Measurements from ENCODE around the gene ALDH4A1. TPM values are rescaled to one million over a fixed set of nuclear protein-coding genes. Genes with fewer than 3 reads are reported as not detected.
A peak's percentile ranks its signal among the peaks of the same experiment; 100 is the strongest.

Gene ALDH4A1
- total and polyA plus RNA-seq, 2 of the 4 experiments (the other 2 are of a cell fraction), result 8.6 to 21.1 TPM

GRCh38 chr1:18922319-18922726 lies 20.0 kb upstream of the ALDH4A1 start:
- H3K27ac ChIP-seq (ENCODE audit: insufficient read depth, low read length), result peak overlapping the region; percentile 75
- peak overlapping the region; percentile 35 for H3K9ac ChIP-seq (ENCODE audit: low read depth, low read length)
- peak overlapping the region; percentile 93 for H3K4ac ChIP-seq (ENCODE audit: low read depth, low read length)
- H3K4me1 ChIP-seq (ENCODE audit: control insufficient read depth, insufficient read depth, low read length), result peaks cover 38% of the 10 kb centered on the region
- peak overlapping the region; percentile 75 for H2BK5ac ChIP-seq (ENCODE audit: low read depth, low read length, poor library complexity, severe bottlenecking)
- TF ChIP-seq CEBPB (IDR thresholded peaks at IDR 0.05; ENCODE audit: low read depth, low read length) (peak; percentile 71), MXI1 (IDR thresholded peaks at IDR 0.05; ENCODE audit: borderline replicate concordance, low read depth, low read length) (no peak), MAZ (IDR thresholded peaks at IDR 0.05; ENCODE audit: borderline replicate concordance, low read depth, low read length) (peak; percentile 84), RAD21 (IDR thresholded peaks at IDR 0.05; ENCODE audit: low read length) (peak; percentile 29; the same call in 1 of the 2 replicates), RFX5 (IDR thresholded peaks at IDR 0.05; ENCODE audit: low read depth, low read length) (no peak)
- ChIA-PET CTCF (interaction anchor here (0.8 to 2.1 kb wide), 5 partner anchors 10 to 166 kb away, joined by 3 to 9 read pairs (median 4); no protein-coding TSS in a partner anchor), POLR2A (ENCODE audit: unreplicated experiment) (interaction anchor here (0.6 kb wide), 1 partner anchor 93 kb away, joined by 8 read pairs; no protein-coding TSS in a partner anchor)
- H4K5ac ChIP-seq (ENCODE audit: low read depth, low read length), result peak overlapping the region; percentile 26; the same call in 1 of the 2 replicates
- dilution Hi-C loops (cut with HindIII; ENCODE audit: low sequenced_read_pairs, unreplicated experiment), result no loop called here
- BruUV-seq (replicated peaks), result no TSS peak
- H4K91ac ChIP-seq (ENCODE audit: insufficient read depth, low read depth, low read length), result peak overlapping the region; percentile 69
- H3K9me1 ChIP-seq (ENCODE audit: insufficient read depth, low read length), result peaks cover 17% of the 10 kb centered on the region
- H3K56ac ChIP-seq (ENCODE audit: extremely low read depth, insufficient read depth, low read length), result no peak overlapping the region
- H3K14ac ChIP-seq (replicated peaks; ENCODE audit: low read depth, low read length), result peak overlapping the region; percentile 77
- DNase-seq, result peak; percentile 85
- no peaks in the 10 kb centered on the region for H3K9me3 ChIP-seq (ENCODE audit: control insufficient read depth, insufficient read depth, low read length)
- peak overlapping the region; percentile 75; the same call in 1 of the 2 replicates for H2BK20ac ChIP-seq (ENCODE audit: low read depth, low read length)
- peaks cover 2% of the 10 kb centered on the region; the same call in 1 of the 2 replicates for H3K36me3 ChIP-seq (ENCODE audit: control insufficient read depth, insufficient read depth, low read length)
- peak overlapping the region; percentile 71 for H2AFZ ChIP-seq (replicated peaks; ENCODE audit: low read length, poor library complexity)
- H4K20me1 ChIP-seq (ENCODE audit: insufficient read depth, low read length), result peaks cover 4% of the 10 kb centered on the region; the same call in 1 of the 2 replicates
- H2BK120ac ChIP-seq (ENCODE audit: low read depth, low read length), result peak overlapping the region; percentile 90
- H2BK15ac ChIP-seq (ENCODE audit: low read depth, low read length), result peak overlapping the region; percentile 65; the same call in 1 of the 3 replicates
- H3K4me3 ChIP-seq (ENCODE audit: insufficient read depth, low read depth, low read length), result no peak overlapping the region
- intact Hi-C loops (cut with micrococcal nuclease), result no loop called here
- peak; percentile 73 for ATAC-seq (ENCODE audit: low read depth)
- peak overlapping the region; percentile 34 for H3K18ac ChIP-seq (ENCODE audit: low read depth, low read length)
- H3K4me2 ChIP-seq (ENCODE audit: low read depth, low read length), result peak overlapping the region; percentile 62
- H3K23ac ChIP-seq (ENCODE audit: low read depth, low read length), result peak overlapping the region; percentile 77; the same call in 1 of the 2 replicates
- peak overlapping the region; percentile 68 for H2AK5ac ChIP-seq (ENCODE audit: low read depth, low read length)
- peak overlapping the region; percentile 81 for H2AK9ac ChIP-seq (replicated peaks; ENCODE audit: low read depth, low read length, poor library complexity)
- in situ Hi-C loops (cut with MboI; ENCODE audit: low sequenced_read_pairs), result no loop called here
- no peaks in the 10 kb centered on the region for H3K27me3 ChIP-seq (ENCODE audit: control insufficient read depth, insufficient read depth, low read length)
- H3K79me1 ChIP-seq (ENCODE audit: low read depth in 1 of 2, low read length in 2 of 2), result peaks cover 29 to 83% of the 10 kb centered on the region in 2 experiments; a peak in 3 of 4 replicates
- WGBS, 2 experiments (ENCODE audit: extremely low coverage in 2 of 2, insufficient read length in 1 of 2), result no CpG with 5 or more reads among the region's 8 CpGs
- peak overlapping the region in 1 of 2 experiments; percentile 70; a peak in 2 of 4 replicates for H4K8ac ChIP-seq (ENCODE audit: low read depth in 2 of 2, low read length in 2 of 2)
